ENCODE data around the gene SETD7. TPM values are rescaled to one million over a fixed set of nuclear protein-coding genes. Genes with fewer than 3 reads are reported as not detected.

SETD7 gene
- total and polyA plus RNA-seq, 7 donors, result 15.2 to 96.0 (median 78.4) TPM

GRCh38 chr4:139596034-139596683 lies 40.1 kb upstream of the SETD7 start:
- intact Hi-C loops (cut with DNase I), result no loop called here
- ATAC-seq, result peak in 3 of 4 donors; percentile 49 to 83 (median 65)

GRCh38 chr4:139594591-139595185 lies 38.7 kb upstream of the SETD7 start:
- no peaks in the 10 kb centered on the region for H3K27me3 ChIP-seq (ENCODE audit: insufficient read depth in 3 of 3, low read length in 2 of 3)
- no peak overlapping the region for H3K27ac ChIP-seq
- intact Hi-C loops (cut with DNase I), result no loop called here
- no peak for ATAC-seq
- WGBS, 3 donors, result 90 to 94% (median 93%) methylated on average over 5 of the region's 5 CpGs
- H3K4me3 ChIP-seq, result no peak overlapping the region
- TF ChIP-seq CTCF (IDR thresholded peaks at IDR 0.05), result no peak
- H3K36me3 ChIP-seq (ENCODE audit: insufficient read depth in 1 of 2, low read depth in 1 of 2), result no peaks in the 10 kb centered on the region
- no peaks in the 10 kb centered on the region for H3K9me3 ChIP-seq
- no peak for DNase-seq
- no peaks in the 10 kb centered on the region for H3K4me1 ChIP-seq

More at GRCh38 chr4:139596034-139596683, 40.1 kb upstream of the SETD7 start:
- DNase-seq, result peak; percentile 53 to 69
- Histone ChIP-seq H3K4me3 (no peak overlapping the region), H3K36me3 (ENCODE audit: insufficient read depth in 1 of 2, low read depth in 1 of 2) (no peaks in the 10 kb centered on the region), H3K27me3 (ENCODE audit: insufficient read depth in 3 of 3, low read length in 2 of 3) (no peaks in the 10 kb centered on the region), H3K9me3 (no peaks in the 10 kb centered on the region), H3K27ac (no peak overlapping the region), H3K4me1 (no peaks in the 10 kb centered on the region)
- 49 to 55% (median 54%) methylated on average over 3 of the region's 3 CpGs for WGBS, 3 donors
- TF ChIP-seq CTCF (IDR thresholded peaks at IDR 0.05), result no peak

GRCh38 chr4:139593091-139593564 lies 37.1 kb upstream of the SETD7 start:
- no peak for DNase-seq
- Histone ChIP-seq H3K36me3 (ENCODE audit: insufficient read depth in 1 of 2, low read depth in 1 of 2) (no peaks in the 10 kb centered on the region), H3K9me3 (no peaks in the 10 kb centered on the region), H3K4me3 (no peak overlapping the region), H3K4me1 (no peaks in the 10 kb centered on the region), H3K27ac (no peak overlapping the region), H3K27me3 (ENCODE audit: insufficient read depth in 3 of 3, low read length in 2 of 3) (no peaks in the 10 kb centered on the region)
- TF ChIP-seq CTCF (IDR thresholded peaks at IDR 0.05), result no peak
- peak in 2 of 4 donors; percentile 23 to 59 for ATAC-seq
- 34 to 55% (median 53%) methylated on average over 4 of the region's 4 CpGs for WGBS, 3 donors
- intact Hi-C loops (cut with DNase I), result no loop called here

GRCh38 chr4:139589336-139590018 lies 33.5 kb upstream of the SETD7 start:
- no peaks in the 10 kb centered on the region for H3K9me3 ChIP-seq
- H3K4me1 ChIP-seq, result no peaks in the 10 kb centered on the region
- DNase-seq (peak in 1 of 2 donors; percentile 53), ATAC-seq (peak in 2 of 4 donors; percentile 68 to 72)
- WGBS, 3 donors, result 31 to 68% (median 57%) methylated on average over 1 of the region's 1 CpG
- H3K27me3 ChIP-seq (ENCODE audit: insufficient read depth in 3 of 3, low read length in 2 of 3), result peaks cover 0 to 1% (median 0%) of the 10 kb centered on the region in 3 donors
- H3K27ac ChIP-seq, result no peak overlapping the region
- no peak for TF ChIP-seq CTCF (IDR thresholded peaks at IDR 0.05)
- no peaks in the 10 kb centered on the region for H3K36me3 ChIP-seq (ENCODE audit: insufficient read depth in 1 of 2, low read depth in 1 of 2)
- H3K4me3 ChIP-seq, result no peak overlapping the region
- intact Hi-C loops (cut with DNase I), result no loop called here
